Ammon's horn (tissue), 1 donor: ENCODE measurements around the gene CRYBG2.
"Not testable (repeated sequence)": the region's sequence is repeated elsewhere in the genome, so short reads cannot be mapped to it uniquely, and the experiment has no call there.

Source experiments
- DNase-seq: peaks from one replicate; pipeline ENCODE4 v3.0.0-alpha.2; 2016; ENCODE audit warnings: low spot score

The CRYBG2 gene

GRCh38 chr1:26349188-26349876 lies 4.6 kb downstream of the CRYBG2 start:
- no peak for DNase-seq

GRCh38 chr1:26346274-26347033 lies 7.5 kb downstream of the CRYBG2 start:
- no peak for DNase-seq

- no peak for DNase-seq
Measured at GRCh38 chr1:26345718-26346117, 8.2 kb downstream of the CRYBG2 start.

- no peak for DNase-seq
Measured at GRCh38 chr1:26344147-26344920, 9.6 kb downstream of the CRYBG2 start.

- DNase-seq: no peak
Measured at GRCh38 chr1:26340047-26340481, 13.9 kb downstream of the CRYBG2 start.

- no peak for DNase-seq
Measured at GRCh38 chr1:26338670-26339069, 15.3 kb downstream of the CRYBG2 start.

GRCh38 chr1:26337625-26338024 lies 16.3 kb downstream of the CRYBG2 start:
- no peak for DNase-seq

GRCh38 chr1:26337206-26337535 lies 16.8 kb downstream of the CRYBG2 start:
- DNase-seq: no peak

- no peak for DNase-seq
Measured at GRCh38 chr1:26336477-26337205, 17.3 kb downstream of the CRYBG2 start.

- no peak for DNase-seq
Measured at GRCh38 chr1:26335774-26336476, 18.0 kb downstream of the CRYBG2 start.

- not testable (repeated sequence) for DNase-seq
Measured at GRCh38 chr1:26333312-26333711, 20.6 kb downstream of the CRYBG2 start.

- no peak for DNase-seq
Measured at GRCh38 chr1:26330276-26330675, 23.7 kb downstream of the CRYBG2 start.

- DNase-seq: not testable (repeated sequence)
Measured at GRCh38 chr1:26329380-26329779, 24.6 kb downstream of the CRYBG2 start.

GRCh38 chr1:26328597-26328996 lies 25.3 kb downstream of the CRYBG2 start:
- no peak for DNase-seq

- DNase-seq: no peak
Measured at GRCh38 chr1:26327956-26328362, 26.0 kb downstream of the CRYBG2 start.

GRCh38 chr1:26324550-26324949 lies 29.4 kb downstream of the CRYBG2 start:
- DNase-seq: no peak

- no peak for DNase-seq
Measured at GRCh38 chr1:26323382-26323781, 30.5 kb downstream of the CRYBG2 start.

GRCh38 chr1:26322042-26322331 lies 31.9 kb downstream of the CRYBG2 start:
- no peak for DNase-seq

- peak; percentile 92 for DNase-seq
Measured at GRCh38 chr1:26321315-26322041, 32.5 kb downstream of the CRYBG2 start.

GRCh38 chr1:26320896-26321295 lies 33.0 kb downstream of the CRYBG2 start:
- DNase-seq: no peak
